Hepatocyte (in vitro differentiated cells): ENCODE results near the gene LDLRAD4.

ENCODE experiments used
- EZH2 ChIP-seq: fragments of 200-600 bp; sonication (generic); IDR thresholded peaks from 2 replicates; pipeline ENCODE4 v1.6.1; 2016; ENCODE audit warnings: antibody characterized with exemption, mild to moderate bottlenecking, borderline replicate concordance
- EZH2phosphoT487 ChIP-seq: fragments of 200-600 bp; sonication (generic); IDR thresholded peaks from one replicate; pipeline ENCODE4 v1.6.1; 2018; ENCODE audit warnings: antibody characterized with exemption, mild to moderate bottlenecking, low read depth, moderate library complexity; ENCODE audit not compliant: unreplicated experiment, severe bottlenecking
- TF ChIP-seq, protein P1 (sequence below): fragments of 200-600 bp; sonication (generic); IDR thresholded peaks from 2 replicates; pipeline ENCODE4 v1.5.1; 2016; ENCODE audit warnings: antibody characterized with exemption, mild to moderate bottlenecking; ENCODE audit not compliant: poor library complexity

- TF ChIP-seq EZH2 (no peak), EZH2phosphoT487 (no peak)
- TF ChIP-seq, protein P1, sequence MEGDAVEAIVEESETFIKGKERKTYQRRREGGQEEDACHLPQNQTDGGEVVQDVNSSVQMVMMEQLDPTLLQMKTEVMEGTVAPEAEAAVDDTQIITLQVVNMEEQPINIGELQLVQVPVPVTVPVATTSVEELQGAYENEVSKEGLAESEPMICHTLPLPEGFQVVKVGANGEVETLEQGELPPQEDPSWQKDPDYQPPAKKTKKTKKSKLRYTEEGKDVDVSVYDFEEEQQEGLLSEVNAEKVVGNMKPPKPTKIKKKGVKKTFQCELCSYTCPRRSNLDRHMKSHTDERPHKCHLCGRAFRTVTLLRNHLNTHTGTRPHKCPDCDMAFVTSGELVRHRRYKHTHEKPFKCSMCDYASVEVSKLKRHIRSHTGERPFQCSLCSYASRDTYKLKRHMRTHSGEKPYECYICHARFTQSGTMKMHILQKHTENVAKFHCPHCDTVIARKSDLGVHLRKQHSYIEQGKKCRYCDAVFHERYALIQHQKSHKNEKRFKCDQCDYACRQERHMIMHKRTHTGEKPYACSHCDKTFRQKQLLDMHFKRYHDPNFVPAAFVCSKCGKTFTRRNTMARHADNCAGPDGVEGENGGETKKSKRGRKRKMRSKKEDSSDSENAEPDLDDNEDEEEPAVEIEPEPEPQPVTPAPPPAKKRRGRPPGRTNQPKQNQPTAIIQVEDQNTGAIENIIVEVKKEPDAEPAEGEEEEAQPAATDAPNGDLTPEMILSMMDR: no peak
These were observed 371.4 kb downstream of the LDLRAD4 start for GRCh38 chr18:13589943-13590342.
